Prostate gland (tissue), 2 donors: ENCODE measurements around the gene SORBS1. TPM values are rescaled to one million over a fixed set of nuclear protein-coding genes. Genes with fewer than 3 reads are reported as not detected.

Experiments used
- DNase-seq: peaks from one replicate; pipeline ENCODE4 v3.0.0-alpha.2; 2019; ENCODE audit warnings: low spot score
- H3K27ac ChIP-seq, 2 donors: fragments of 200-600 bp; sonication (generic); 2 replicates each; pipeline ENCODE4 v1.5.1; 2017 to 2019
- H3K27me3 ChIP-seq: fragments of 200-600 bp; sonication (generic); replicated peaks from 2 replicates; pipeline ENCODE4 v1.5.1; 2019; ENCODE audit not compliant: insufficient read depth
- H3K36me3 ChIP-seq, 2 donors: fragments of 200-600 bp; sonication (generic); 1 replicate in 1 of 2; 2 replicates in 1 of 2; pipeline versions ENCODE4 v1.5.1 to v1.8.1; 2017 to 2019
- H3K4me1 ChIP-seq: fragments of 200-600 bp; sonication (generic); replicated peaks from 2 replicates; pipeline ENCODE4 v1.5.1; 2019
- H3K4me3 ChIP-seq, 2 donors: fragments of 200-600 bp; sonication (generic); 2 replicates each; pipeline ENCODE4 v1.5.1; 2017 to 2019
- H3K9me3 ChIP-seq: fragments of 200-600 bp; sonication (generic); 2 replicates; pipeline ENCODE4 v1.5.1; 2017
- POLR2A ChIP-seq: fragments of 450-650 bp; IDR thresholded peaks from one replicate; pipeline ENCODE4 v1.6.1; 2016; ENCODE audit warnings: antibody characterized with exemption, mild to moderate bottlenecking
- POLR2AphosphoS5 ChIP-seq: sonication (generic); formaldehyde crosslinking; IDR thresholded peaks from one replicate; pipeline ENCODE4 v1.6.1; 2017; ENCODE audit warnings: antibody characterized with exemption
- WGBS: methylation state at CpG from one replicate; pipeline ENCODE4 v1.1.5; 2018; 5-methylcytosine and 5-hydroxymethylcytosine counted together
- intact Hi-C: fragments of 100-400 bp; cut with DNase I; formaldehyde crosslinking; loops from one replicate; pipeline ENCODE4 v1.14.2; 2022
- total RNA-seq, 2 donors: library from RNA; depleted of rRNA; stranded (reverse); fragments of >200 nt; gene quantifications; one replicate each; pipeline ENCODE4 v1.1.0, GENCODE V29; 2016
- TF ChIP-seq, protein P1 (sequence below), 4 experiments: fragments of 200-600 bp in 2 of 4; fragments of 450-650 bp in 2 of 4; sonication (generic) in 2 of 4; IDR thresholded peaks; 1 replicate in 3 of 4; 2 replicates in 1 of 4; pipeline ENCODE4 v1.5.1; 2016 to 2019; ENCODE audit warnings: antibody characterized with exemption in 4 of 4, mild to moderate bottlenecking in 2 of 4, moderate library complexity in 2 of 4

SORBS1 gene
- total RNA-seq, 2 donors from 2014 or later = 84.6 to 189 TPM

DNA sequence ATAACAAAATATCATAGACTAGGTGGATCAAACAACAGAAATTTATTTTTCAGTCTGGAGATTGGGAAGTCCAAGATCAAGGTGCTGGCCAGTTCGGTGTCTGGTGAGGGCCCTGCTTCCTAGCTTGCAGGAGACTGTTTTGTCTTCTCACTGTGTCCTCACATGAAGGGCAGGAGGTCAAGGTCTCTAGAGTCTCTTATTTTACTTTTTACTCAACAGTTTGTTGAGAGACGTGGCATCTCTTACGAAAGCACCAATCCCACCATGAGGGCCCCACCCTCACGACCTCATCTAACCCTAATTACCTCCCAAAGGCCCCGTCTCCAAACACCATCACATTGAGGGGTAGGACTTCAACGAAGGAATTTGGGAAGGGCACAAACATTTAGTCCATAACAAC is 41.2 kb upstream of the SORBS1 start:
- H3K27ac ChIP-seq = no peak overlapping the region

DNA sequence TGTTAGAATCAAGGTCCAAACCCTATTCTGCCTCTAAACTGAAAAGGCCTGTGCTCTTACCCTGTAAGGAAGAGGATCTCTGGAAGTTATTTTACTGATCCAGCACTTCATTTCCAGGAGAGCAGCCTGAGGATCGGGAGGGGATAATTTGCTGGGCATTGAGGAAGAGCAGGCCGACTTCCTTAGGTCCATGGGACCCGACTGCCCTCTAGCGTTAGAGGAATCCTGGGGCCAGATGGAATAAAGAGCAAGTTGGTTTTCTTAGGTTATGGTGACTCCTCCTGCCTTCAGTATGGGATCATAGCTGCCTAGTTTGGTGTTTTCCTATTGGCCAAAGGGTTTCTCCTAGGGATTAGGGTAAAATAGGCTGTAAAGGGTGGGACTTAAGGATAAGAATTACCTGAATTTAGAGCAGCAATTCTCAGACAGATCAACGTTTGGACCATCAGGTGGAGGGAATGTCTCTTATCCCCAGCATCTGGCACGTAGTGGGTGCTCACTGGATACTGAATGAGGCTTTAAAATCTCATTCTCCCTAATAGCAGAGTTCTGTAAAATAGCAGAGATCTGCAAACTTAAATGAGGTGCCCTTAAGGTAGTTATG is 40.0 kb upstream of the SORBS1 start:
- H3K27ac ChIP-seq = no peak overlapping the region
- no peaks in the 10 kb centered on the region for H3K9me3 ChIP-seq
- no peak overlapping the region for H3K4me3 ChIP-seq
- H3K36me3 ChIP-seq = no peaks in the 10 kb centered on the region
- 19% methylated on average over 6 of the region's 6 CpGs for WGBS
- H3K27me3 ChIP-seq = no peaks in the 10 kb centered on the region
- DNase-seq = peak; percentile 78
- H3K4me1 ChIP-seq = no peaks in the 10 kb centered on the region
- TF ChIP-seq, protein P1, sequence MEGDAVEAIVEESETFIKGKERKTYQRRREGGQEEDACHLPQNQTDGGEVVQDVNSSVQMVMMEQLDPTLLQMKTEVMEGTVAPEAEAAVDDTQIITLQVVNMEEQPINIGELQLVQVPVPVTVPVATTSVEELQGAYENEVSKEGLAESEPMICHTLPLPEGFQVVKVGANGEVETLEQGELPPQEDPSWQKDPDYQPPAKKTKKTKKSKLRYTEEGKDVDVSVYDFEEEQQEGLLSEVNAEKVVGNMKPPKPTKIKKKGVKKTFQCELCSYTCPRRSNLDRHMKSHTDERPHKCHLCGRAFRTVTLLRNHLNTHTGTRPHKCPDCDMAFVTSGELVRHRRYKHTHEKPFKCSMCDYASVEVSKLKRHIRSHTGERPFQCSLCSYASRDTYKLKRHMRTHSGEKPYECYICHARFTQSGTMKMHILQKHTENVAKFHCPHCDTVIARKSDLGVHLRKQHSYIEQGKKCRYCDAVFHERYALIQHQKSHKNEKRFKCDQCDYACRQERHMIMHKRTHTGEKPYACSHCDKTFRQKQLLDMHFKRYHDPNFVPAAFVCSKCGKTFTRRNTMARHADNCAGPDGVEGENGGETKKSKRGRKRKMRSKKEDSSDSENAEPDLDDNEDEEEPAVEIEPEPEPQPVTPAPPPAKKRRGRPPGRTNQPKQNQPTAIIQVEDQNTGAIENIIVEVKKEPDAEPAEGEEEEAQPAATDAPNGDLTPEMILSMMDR (IDR thresholded peaks at IDR 0.05) = peak; percentile 74 to 94 (median 92)
- TF ChIP-seq POLR2AphosphoS5 (peak; percentile 62), POLR2A (no peak)
- intact Hi-C loops = loop anchor here (2.0 to 10.0 kb wide), 4 partner anchors 39 to 226 kb away; partner anchors contain the start of gene SORBS1

More for the DNA sequence above, 41.2 kb upstream of the SORBS1 start:
- Histone ChIP-seq H3K4me1 (no peaks in the 10 kb centered on the region), H3K36me3 (no peaks in the 10 kb centered on the region), H3K4me3 (no peak overlapping the region), H3K27me3 (no peaks in the 10 kb centered on the region), H3K9me3 (no peaks in the 10 kb centered on the region)
- WGBS = 69% methylated on average over 6 of the region's 6 CpGs
- no peak for DNase-seq
- intact Hi-C loops = loop anchor here (5.0 to 10.0 kb wide), 2 partner anchors 40 to 98 kb away; partner anchors contain the start of gene SORBS1
- TF ChIP-seq, protein P1 (IDR thresholded peaks at IDR 0.05) = no peak
- TF ChIP-seq POLR2AphosphoS5 (no peak), POLR2A (no peak)

DNA sequence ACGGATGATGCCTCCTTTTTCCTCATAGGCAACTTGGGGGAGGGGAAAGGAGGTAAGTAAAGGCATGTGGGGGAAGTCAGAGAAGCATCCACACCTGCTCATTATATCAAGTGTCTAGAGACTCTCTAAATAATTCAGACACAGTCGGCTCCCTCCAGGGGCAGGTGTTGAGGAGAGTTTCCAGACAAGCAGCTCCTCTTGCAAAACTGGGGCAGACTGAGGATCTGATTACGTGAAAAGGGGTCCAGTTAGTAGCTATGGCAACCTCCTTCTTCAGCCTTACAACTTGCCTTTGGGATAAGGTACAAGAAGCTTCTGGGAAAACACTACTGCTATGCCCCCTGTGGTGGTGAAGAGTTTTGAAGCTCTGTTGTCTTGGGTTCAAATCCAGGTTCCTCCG is 39.0 kb upstream of the SORBS1 start:
- H3K9me3 ChIP-seq = no peaks in the 10 kb centered on the region
- no peak overlapping the region for H3K4me3 ChIP-seq
- intact Hi-C loops = loop anchor here (2.0 to 10.0 kb wide), 4 partner anchors 38 to 225 kb away; partner anchors contain the start of gene SORBS1
- WGBS = 78% methylated on average over 4 of the region's 4 CpGs
- H3K36me3 ChIP-seq = no peaks in the 10 kb centered on the region
- no peaks in the 10 kb centered on the region for H3K4me1 ChIP-seq
- H3K27ac ChIP-seq = no peak overlapping the region
- no peak for DNase-seq
- H3K27me3 ChIP-seq = no peaks in the 10 kb centered on the region
- TF ChIP-seq POLR2A = no peak

DNA sequence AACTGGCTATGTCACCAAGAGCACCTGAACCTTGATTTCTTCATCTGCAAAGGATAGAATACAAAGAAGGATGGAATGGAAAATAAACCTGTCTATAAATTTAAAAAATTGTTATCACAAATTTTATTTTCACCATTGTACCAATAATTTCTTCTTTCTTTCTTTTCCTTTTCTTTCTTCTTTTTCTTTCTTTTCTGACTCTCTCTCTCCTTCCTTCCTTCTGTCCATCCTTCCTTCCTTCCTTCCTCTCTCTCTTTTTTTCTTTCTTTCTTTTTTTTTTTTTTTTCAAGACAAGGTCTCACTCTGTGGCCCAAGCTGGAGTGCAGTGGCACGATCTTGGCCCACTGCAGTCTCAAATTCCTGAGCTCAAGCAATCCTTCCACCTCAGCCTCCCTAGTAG is 36.6 kb upstream of the SORBS1 start:
- H3K9me3 ChIP-seq = no peaks in the 10 kb centered on the region
- no peaks in the 10 kb centered on the region for H3K27me3 ChIP-seq
- no peak overlapping the region for H3K27ac ChIP-seq
- no peaks in the 10 kb centered on the region for H3K36me3 ChIP-seq
- DNase-seq = no peak
- no peak overlapping the region for H3K4me3 ChIP-seq
- intact Hi-C loops = no loop called here
- H3K4me1 ChIP-seq = no peaks in the 10 kb centered on the region
- no peak for TF ChIP-seq POLR2AphosphoS5
- TF ChIP-seq, protein P1 (IDR thresholded peaks at IDR 0.05) = no peak
- TF ChIP-seq POLR2A = no peak
- 79% methylated on average over 1 of the region's 1 CpG for WGBS

DNA sequence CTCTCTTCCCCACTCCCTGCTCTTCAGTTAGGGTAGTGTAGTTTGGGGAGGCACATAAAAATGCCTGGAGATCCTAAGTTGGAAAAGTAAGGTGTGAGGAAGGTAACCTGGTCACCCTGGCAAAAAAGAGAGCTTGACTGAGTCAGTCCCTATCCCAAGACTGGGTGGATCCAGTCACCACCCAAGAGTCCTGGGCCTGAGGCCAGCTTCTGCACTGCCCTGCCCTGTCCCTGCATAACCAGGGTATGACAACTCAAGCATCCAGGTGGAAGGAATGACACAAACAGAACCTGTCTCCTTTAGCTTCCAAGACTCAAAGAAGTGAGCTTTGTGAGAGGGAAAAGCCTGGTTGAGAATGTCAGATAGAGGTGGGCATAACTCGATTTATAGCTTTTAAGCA is 26.9 kb upstream of the SORBS1 start:
- TF ChIP-seq POLR2AphosphoS5 (no peak), POLR2A (no peak)
- TF ChIP-seq, protein P1 (IDR thresholded peaks at IDR 0.05) = no peak
- WGBS = 86% methylated on average over 1 of the region's 1 CpG
- DNase-seq = no peak
- intact Hi-C loops = no loop called here
- Histone ChIP-seq H3K9me3 (no peaks in the 10 kb centered on the region), H3K4me3 (no peak overlapping the region), H3K27ac (no peak overlapping the region), H3K27me3 (no peaks in the 10 kb centered on the region), H3K36me3 (no peaks in the 10 kb centered on the region), H3K4me1 (no peaks in the 10 kb centered on the region)
